ENCODE results near the gene DXO.
"Not testable (repeated sequence)": the region's sequence is repeated elsewhere in the genome, so short reads cannot be mapped to it uniquely, and the experiment has no call there.

Gene DXO

DNA sequence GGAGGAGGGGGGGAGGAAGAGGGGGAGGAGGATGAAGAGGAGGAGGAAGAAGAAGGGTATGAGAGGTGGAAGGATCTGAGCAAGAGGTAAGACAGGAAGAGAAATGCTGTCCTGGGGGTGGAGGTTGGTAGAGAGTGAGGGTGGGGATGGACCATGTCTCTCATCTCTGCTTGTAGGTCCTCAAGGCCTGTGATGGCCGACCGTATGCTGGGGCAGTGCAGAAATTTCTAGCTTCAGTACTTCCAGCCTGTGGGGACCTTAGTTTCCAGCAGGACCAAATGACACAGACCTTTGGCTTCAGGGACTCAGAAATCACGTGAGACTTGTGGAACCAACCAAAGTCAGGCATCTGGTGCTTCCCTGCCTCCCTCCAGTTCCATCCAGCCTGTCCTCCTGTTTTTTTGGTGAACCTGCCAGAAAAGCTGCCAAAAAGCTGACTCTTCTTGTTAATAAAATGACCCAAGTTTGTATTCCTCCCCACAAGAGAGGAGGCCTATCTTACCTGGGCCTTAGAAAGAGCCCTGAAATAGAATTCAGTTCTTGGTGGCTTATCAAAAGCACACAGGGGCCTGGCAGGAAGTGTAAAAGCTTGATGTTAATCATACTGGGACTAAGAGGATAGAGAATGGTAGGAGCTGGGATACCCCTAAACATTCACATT is 7.4 kb upstream of the DXO start:
- Histone ChIP-seq H3K36me3 (ENCODE audit: control insufficient read depth, insufficient read depth, low read length) (peaks cover 16% of the 10 kb centered on the region), H3K4me3 (ENCODE audit: extremely low read depth, insufficient read depth, low read length, poor library complexity, severe bottlenecking) (no peak overlapping the region), H3K27ac (ENCODE audit: low read depth, low read length, severe bottlenecking) (no peak overlapping the region), H3K9me3 (ENCODE audit: control insufficient read depth, low read length) (peaks cover 5% of the 10 kb centered on the region), H3K4me1 (ENCODE audit: control insufficient read depth, insufficient read depth, low read length, poor library complexity, severe bottlenecking) (no peaks in the 10 kb centered on the region)
- 93 to 95% methylated on average over 3 of the region's 3 CpGs for WGBS, 2 experiments (ENCODE audit: insufficient coverage in 2 of 2)

DNA sequence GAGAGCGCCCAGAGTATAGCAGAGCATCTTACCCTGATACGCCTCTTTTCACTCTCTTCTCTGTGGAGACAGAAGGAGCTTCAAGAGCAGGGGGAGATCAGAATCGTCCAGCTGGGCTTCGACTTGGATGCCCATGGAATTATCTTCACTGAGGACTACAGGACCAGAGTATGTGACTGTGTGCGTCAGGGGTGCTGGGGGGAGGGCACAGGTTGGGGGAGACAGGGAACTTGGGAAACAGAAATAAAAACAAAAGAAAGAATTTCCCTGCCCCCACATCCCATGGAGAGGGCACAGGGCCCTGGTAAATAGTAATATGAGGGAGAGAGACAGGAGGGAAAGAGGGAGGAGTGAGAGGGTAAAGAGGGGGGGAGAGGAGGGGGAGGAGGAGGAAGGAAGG is 6.9 kb upstream of the DXO start:
- peaks cover 21% of the 10 kb centered on the region for H3K36me3 ChIP-seq (ENCODE audit: control insufficient read depth, insufficient read depth, low read length)
- peaks cover 5% of the 10 kb centered on the region for H3K9me3 ChIP-seq (ENCODE audit: control insufficient read depth, low read length)
- no peak overlapping the region for H3K27ac ChIP-seq (ENCODE audit: low read depth, low read length, severe bottlenecking)
- H3K4me1 ChIP-seq (ENCODE audit: control insufficient read depth, insufficient read depth, low read length, poor library complexity, severe bottlenecking) = no peaks in the 10 kb centered on the region
- no peak overlapping the region for H3K4me3 ChIP-seq (ENCODE audit: extremely low read depth, insufficient read depth, low read length, poor library complexity, severe bottlenecking)
- 80 to 96% methylated on average over 2 to 4 of the region's 5 CpGs for WGBS, 2 experiments (ENCODE audit: insufficient coverage in 2 of 2)

DNA sequence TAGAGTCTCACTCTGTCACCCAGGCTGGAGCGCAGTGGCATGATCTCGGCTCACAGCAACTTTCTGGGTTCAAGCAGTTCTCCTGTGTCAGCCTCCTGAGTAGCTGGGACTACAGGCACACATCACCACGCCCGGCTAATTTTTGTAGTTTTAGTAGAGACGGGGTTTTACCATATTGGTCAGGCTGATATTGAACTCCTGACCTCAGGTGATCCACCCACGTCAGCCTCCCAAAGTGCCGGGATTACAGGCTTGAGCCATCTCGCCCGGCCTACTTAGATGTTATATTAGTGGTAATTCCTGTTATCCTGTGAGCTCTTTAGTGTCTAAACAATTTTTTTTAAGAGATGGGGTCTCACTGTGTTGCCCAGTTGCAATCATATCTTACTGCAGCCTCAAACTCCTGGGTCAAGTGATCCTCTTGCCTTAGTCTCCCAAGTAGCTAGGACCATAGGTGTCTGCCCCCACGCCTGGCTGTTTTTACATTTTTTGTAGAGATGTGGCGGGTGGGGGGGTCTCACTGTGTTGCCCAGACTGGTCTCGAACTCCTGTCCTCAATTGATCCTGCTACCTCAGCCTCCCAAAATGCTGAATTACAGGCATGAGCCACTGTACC is 6.0 kb upstream of the DXO start:
- H3K4me3 ChIP-seq (ENCODE audit: extremely low read depth, insufficient read depth, low read length, poor library complexity, severe bottlenecking) = no peak overlapping the region
- no peak overlapping the region for H3K27ac ChIP-seq (ENCODE audit: low read depth, low read length, severe bottlenecking)
- peaks cover 24% of the 10 kb centered on the region for H3K36me3 ChIP-seq (ENCODE audit: control insufficient read depth, insufficient read depth, low read length)
- 92 to 93% methylated on average over 10 of the region's 12 CpGs for WGBS, 2 experiments (ENCODE audit: insufficient coverage in 2 of 2)
- H3K9me3 ChIP-seq (ENCODE audit: control insufficient read depth, low read length) = peaks cover 5% of the 10 kb centered on the region
- no peaks in the 10 kb centered on the region for H3K4me1 ChIP-seq (ENCODE audit: control insufficient read depth, insufficient read depth, low read length, poor library complexity, severe bottlenecking)

DNA sequence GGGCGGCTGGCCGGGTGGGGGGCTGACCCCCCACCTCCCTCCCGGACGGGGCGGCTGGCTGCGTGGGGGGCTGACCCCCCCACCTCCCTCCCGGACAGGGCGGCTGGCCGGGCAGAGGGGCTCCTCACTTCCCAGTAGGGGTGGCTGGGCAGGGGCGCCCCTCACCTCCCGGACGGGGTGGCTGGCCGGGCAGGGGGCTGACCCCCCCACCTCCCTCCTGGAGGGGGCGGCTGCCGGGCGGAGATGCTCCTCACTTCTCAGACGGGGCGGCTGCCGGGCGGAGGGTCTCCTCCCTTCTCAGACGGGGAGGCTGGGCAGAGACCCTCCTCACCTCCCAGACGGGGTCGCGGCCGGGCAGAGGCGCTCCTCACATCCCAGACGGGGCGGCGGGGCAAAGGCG is 4.1 kb upstream of the DXO start:
- H3K9me3 ChIP-seq (ENCODE audit: control insufficient read depth, low read length); H3K4me3 ChIP-seq (ENCODE audit: extremely low read depth, insufficient read depth, low read length, poor library complexity, severe bottlenecking); H3K27ac ChIP-seq (ENCODE audit: low read depth, low read length, severe bottlenecking); H3K4me1 ChIP-seq (ENCODE audit: control insufficient read depth, insufficient read depth, low read length, poor library complexity, severe bottlenecking): not testable (repeated sequence)
- H3K36me3 ChIP-seq (ENCODE audit: control insufficient read depth, insufficient read depth, low read length) = peaks cover 24% of the 10 kb centered on the region
- 100% methylated on average over 1 of the region's 30 CpGs; no CpG with 5 or more reads in 1 of the 2 experiments for WGBS, 2 experiments (ENCODE audit: insufficient coverage in 2 of 2)

DNA sequence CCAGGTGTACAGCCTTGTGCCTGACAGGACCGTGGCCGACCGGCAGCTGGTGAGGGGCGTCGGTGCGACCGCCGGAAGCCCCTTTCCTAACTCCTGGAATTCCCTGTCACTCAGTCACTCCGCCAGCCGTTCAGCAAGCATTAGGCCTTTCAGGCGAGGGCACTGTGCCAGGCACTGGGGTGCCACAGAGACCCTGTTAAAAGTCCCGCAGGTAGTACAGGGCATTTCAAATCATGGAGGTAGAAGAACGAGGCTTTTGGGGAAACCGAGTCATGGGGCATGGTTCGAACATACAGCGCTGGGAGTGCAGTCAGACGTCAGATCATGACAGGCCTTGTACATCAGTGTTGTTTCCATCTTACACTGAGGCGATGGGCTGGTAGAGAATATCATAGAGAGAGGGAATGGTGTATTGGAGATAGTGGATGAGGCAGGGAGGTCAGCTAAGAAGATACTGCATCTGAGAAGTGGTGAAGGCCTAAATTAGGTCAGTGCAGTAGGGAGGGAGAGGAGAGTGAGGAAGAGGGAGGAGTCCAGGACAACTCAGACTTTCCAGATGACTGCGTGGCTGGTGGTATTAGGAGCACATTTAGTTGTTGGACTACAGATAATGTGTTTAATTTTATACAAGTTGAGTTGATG is 892 bp upstream of the DXO start:
- Histone ChIP-seq H3K4me1 (ENCODE audit: control insufficient read depth, insufficient read depth, low read length, poor library complexity, severe bottlenecking) (peaks cover 15% of the 10 kb centered on the region), H3K36me3 (ENCODE audit: control insufficient read depth, insufficient read depth, low read length) (peaks cover 45% of the 10 kb centered on the region), H3K9me3 (ENCODE audit: control insufficient read depth, low read length) (peaks cover 5% of the 10 kb centered on the region), H3K4me3 (ENCODE audit: extremely low read depth, insufficient read depth, low read length, poor library complexity, severe bottlenecking) (peak overlapping the region; percentile 83), H3K27ac (ENCODE audit: low read depth, low read length, severe bottlenecking) (peak overlapping the region; percentile 98)
- WGBS, 2 experiments (ENCODE audit: insufficient coverage in 2 of 2) = 16 to 17% methylated on average over 16 to 19 of the region's 19 CpGs

DNA sequence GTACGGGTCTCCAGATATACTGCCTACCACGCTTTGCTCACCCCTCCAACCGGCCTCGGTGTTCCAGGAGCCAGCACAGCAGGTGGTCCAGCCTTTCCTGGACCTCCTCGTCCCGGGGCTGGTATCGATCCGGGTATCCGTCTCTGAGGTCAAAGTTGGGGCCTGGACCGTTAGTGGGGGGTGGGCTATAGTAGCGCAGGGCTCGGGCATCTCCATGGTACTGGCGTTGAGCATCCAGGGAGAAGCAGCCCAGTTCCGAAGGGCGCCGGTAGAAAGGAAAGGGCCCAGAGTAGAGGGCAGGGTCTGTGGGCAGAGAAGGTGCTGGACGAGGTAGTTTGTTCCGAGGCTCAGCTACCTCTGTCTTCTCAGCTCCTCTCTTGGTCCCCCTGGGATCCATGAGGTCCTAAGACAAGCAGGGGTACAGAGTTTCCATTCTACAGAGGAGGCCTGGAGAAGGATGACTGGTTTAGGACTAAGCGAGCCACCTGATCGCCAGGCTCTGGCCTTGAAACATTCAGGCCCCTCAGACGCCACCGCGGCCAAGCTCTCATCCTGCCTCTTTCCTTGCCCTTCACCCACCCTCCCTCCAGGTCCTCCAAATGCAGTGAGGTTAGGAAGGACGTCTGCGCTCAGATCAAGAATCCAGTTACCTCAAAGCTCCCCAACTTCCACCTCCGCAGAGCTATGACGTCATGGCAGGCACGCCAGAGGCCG is 502 bp downstream of the DXO start:
- Histone ChIP-seq H3K36me3 (ENCODE audit: control insufficient read depth, insufficient read depth, low read length) (peaks cover 59% of the 10 kb centered on the region), H3K9me3 (ENCODE audit: control insufficient read depth, low read length) (peaks cover 5% of the 10 kb centered on the region), H3K27ac (ENCODE audit: low read depth, low read length, severe bottlenecking) (peak overlapping the region; percentile 98), H3K4me3 (ENCODE audit: extremely low read depth, insufficient read depth, low read length, poor library complexity, severe bottlenecking) (peak overlapping the region; percentile 83), H3K4me1 (ENCODE audit: control insufficient read depth, insufficient read depth, low read length, poor library complexity, severe bottlenecking) (peaks cover 15% of the 10 kb centered on the region)
- WGBS, 2 experiments (ENCODE audit: insufficient coverage in 2 of 2) = 54 to 67% methylated on average over 16 to 26 of the region's 29 CpGs

DNA sequence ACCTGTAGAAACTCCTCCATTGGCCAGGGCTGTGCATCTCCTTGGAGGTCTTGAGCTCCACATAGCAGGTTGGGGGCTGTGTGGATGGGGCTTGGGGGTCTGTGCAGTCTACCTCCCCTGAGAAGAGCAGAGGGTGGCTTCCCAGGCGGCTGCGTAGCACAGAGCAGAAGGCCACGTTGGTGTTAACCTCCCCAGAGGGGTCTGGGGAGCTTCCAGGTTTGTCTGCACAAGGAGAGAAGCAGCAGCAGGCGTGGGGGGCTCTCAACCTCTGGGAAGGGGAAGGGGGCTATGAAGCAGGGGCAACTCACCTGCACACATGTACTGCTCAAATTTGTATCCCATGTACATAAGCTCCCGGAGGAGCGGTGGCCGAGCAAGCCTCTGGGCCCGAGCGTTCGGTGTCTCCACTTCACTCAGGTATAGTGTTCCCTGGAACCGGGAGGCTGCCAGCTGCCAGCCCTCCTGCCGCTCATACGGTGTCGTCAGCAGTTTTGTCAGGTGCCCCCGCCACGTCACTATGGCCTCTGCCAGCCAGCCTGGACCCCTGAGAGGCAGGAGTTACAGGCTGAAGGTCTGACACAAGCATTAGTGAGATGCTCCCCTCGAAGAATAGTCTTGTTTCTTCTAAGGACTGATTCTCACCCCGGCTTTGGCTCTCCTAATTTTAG is 1.2 kb downstream of the DXO start:
- Histone ChIP-seq H3K27ac (ENCODE audit: low read depth, low read length, severe bottlenecking) (no peak overlapping the region), H3K4me3 (ENCODE audit: extremely low read depth, insufficient read depth, low read length, poor library complexity, severe bottlenecking) (peak overlapping the region; percentile 83), H3K9me3 (ENCODE audit: control insufficient read depth, low read length) (peaks cover 5% of the 10 kb centered on the region), H3K36me3 (ENCODE audit: control insufficient read depth, insufficient read depth, low read length) (peaks cover 66% of the 10 kb centered on the region), H3K4me1 (ENCODE audit: control insufficient read depth, insufficient read depth, low read length, poor library complexity, severe bottlenecking) (peaks cover 15% of the 10 kb centered on the region)
- WGBS, 2 experiments (ENCODE audit: insufficient coverage in 2 of 2) = 94 to 95% methylated on average over 15 to 17 of the region's 18 CpGs

DNA sequence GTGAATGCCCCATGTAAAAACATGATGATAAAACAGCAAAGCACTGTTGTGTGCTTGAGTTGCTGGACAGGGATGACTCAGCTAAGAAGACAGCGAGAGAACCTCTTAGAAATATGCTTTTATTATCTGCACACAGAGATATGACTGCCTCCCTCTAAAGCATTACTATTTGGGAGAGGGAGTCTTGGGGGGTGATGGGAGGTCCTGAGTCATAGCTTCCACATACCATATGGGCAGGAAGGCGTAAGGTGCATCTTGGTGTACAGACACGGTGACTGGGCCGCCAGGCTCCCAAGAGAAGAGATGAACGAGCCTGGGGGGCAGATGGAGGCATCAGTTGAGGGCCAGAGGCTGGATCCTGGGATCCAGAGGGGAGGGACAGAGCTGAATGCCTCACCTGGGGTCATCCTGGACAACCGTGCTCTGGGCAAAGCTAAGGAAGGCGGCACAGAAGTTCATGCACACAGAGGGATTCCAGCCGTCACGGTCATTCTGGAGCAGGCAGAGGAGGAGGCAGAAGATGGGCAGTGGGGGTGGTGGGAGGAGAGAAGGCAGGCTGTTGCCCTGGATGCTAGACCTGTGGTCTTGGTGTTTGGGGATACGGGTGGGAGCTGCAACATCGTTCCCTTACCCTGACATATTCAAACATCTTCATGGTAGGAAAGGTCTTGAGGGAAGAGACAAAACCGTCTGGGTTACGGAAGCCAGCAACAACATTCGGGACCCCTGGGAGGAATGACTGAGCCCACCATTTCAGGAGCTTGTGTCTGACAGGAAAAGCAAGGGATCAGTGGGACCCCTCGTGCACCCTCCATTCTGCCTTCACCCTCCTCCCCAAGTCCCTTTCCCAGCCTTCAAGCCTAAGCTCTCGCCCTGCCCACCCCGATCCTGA is 2.0 kb downstream of the DXO start:
- Histone ChIP-seq H3K9me3 (ENCODE audit: control insufficient read depth, low read length) (no peaks in the 10 kb centered on the region), H3K4me3 (ENCODE audit: extremely low read depth, insufficient read depth, low read length, poor library complexity, severe bottlenecking) (no peak overlapping the region), H3K4me1 (ENCODE audit: control insufficient read depth, insufficient read depth, low read length, poor library complexity, severe bottlenecking) (peaks cover 15% of the 10 kb centered on the region), H3K27ac (ENCODE audit: low read depth, low read length, severe bottlenecking) (no peak overlapping the region), H3K36me3 (ENCODE audit: control insufficient read depth, insufficient read depth, low read length) (peaks cover 66% of the 10 kb centered on the region)
- WGBS, 2 experiments (ENCODE audit: insufficient coverage in 2 of 2) = 89 to 95% methylated on average over 12 of the region's 17 CpGs

DNA sequence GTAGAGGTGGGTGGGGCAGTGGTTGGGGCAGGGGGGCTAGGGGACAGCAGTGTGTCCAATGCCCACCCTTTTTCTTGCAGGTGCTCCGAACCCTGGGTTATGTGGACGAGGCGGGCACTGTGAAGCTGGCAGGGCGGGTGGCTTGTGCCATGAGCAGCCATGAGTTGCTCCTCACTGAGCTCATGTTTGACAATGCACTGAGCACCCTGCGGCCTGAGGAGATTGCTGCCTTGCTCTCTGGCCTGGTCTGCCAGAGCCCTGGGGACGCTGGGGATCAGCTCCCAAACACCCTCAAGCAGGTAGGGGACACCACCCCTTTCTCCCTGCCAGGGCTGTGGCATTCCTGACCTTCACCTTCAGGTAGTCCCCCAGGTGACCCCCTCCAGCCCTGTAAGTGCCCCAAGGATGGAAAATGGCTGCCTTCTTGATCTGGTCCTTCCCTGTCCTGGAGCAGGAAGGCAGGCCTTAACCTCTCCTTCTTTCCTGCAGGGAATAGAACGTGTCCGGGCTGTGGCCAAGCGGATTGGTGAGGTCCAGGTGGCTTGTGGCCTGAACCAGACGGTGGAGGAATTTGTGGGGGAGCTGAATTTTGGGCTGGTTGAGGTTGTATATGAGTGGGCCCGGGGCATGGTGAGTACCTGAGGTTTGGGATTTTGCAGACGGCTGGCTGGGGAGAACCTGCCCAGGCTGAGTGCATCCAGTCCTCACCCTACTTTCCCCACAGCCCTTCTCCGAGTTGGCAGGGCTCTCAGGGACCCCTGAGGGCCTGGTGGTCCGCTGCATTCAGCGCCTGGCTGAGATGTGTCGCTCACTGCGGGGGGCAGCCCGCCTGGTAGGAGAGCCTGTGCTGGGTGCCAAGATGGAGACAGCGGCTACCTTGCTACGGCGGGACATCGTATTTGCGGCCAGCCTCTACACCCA is 2.9 kb downstream of the DXO start:
- no peak overlapping the region for H3K4me3 ChIP-seq (ENCODE audit: extremely low read depth, insufficient read depth, low read length, poor library complexity, severe bottlenecking)
- H3K9me3 ChIP-seq (ENCODE audit: control insufficient read depth, low read length) = no peaks in the 10 kb centered on the region
- peaks cover 15% of the 10 kb centered on the region for H3K4me1 ChIP-seq (ENCODE audit: control insufficient read depth, insufficient read depth, low read length, poor library complexity, severe bottlenecking)
- peaks cover 65% of the 10 kb centered on the region for H3K36me3 ChIP-seq (ENCODE audit: control insufficient read depth, insufficient read depth, low read length)
- no peak overlapping the region for H3K27ac ChIP-seq (ENCODE audit: low read depth, low read length, severe bottlenecking)
- WGBS, 2 experiments (ENCODE audit: insufficient coverage in 2 of 2) = 94 to 98% methylated on average over 13 to 17 of the region's 23 CpGs

Data from mesodermal cell (in vitro differentiated cells).